ENCODE data around the gene FAM13A.

Gene FAM13A

GRCh38 chr4:89054627-89055026 is 2.4 kb downstream of the FAM13A start:
- CTCF ChIA-PET, result interaction anchor here (0.7 to 1.4 kb wide), 3 partner anchors 106 to 381 kb away, joined by 3 to 4 read pairs (median 3); no protein-coding TSS in a partner anchor
- no peaks in the 10 kb centered on the region for H3K9me3 ChIP-seq (ENCODE audit: control insufficient read depth, insufficient read depth, low read depth, low read length)
- TF ChIP-seq ZNF324 (tag by site-specific recombination; IDR thresholded peaks at IDR 0.05) (no peak), PRDM1 (tag by site-specific recombination; IDR thresholded peaks at IDR 0.05) (0 out of 2 replicates have a peak, but pooled peaks have one; percentile 15)
- H3K4me1 ChIP-seq (ENCODE audit: control insufficient read depth, insufficient read depth, low read length), result no peaks in the 10 kb centered on the region
- POLR2A ChIA-PET, result interaction anchor here (1.4 kb wide), 1 partner anchor 13 kb away, joined by 5 read pairs; no protein-coding TSS in a partner anchor
- H3K36me3 ChIP-seq (ENCODE audit: control insufficient read depth in 2 of 2, insufficient read depth in 1 of 2, low read length in 2 of 2), result no peaks in the 10 kb centered on the region
- no peak overlapping the region for H3K27ac ChIP-seq (ENCODE audit: extremely low read depth, low read depth, low read length)
- no peak overlapping the region for H3K4me3 ChIP-seq (ENCODE audit: low read depth, low read length)

- H3K4me1 ChIP-seq (ENCODE audit: control insufficient read depth, insufficient read depth, low read length), result no peaks in the 10 kb centered on the region
- ChIA-PET POLR2A (no interaction called here), CTCF (interaction anchor here (1.2 kb wide), 1 partner anchor 26 kb away, joined by 3 read pairs; no protein-coding TSS in a partner anchor)
- no peaks in the 10 kb centered on the region for H3K9me3 ChIP-seq (ENCODE audit: control insufficient read depth, insufficient read depth, low read depth, low read length)
- no peak for TF ChIP-seq ZNF157 (tag by site-specific recombination; IDR thresholded peaks at IDR 0.05)
- TF ChIP-seq KLF7 (tag by site-specific recombination; IDR thresholded peaks at IDR 0.05; ENCODE audit: borderline replicate concordance), result no peak
- no peak for TF ChIP-seq ZNF785 (tag by site-specific recombination; IDR thresholded peaks at IDR 0.05)
- no peak for TF ChIP-seq ZNF529 (tag by site-specific recombination; IDR thresholded peaks at IDR 0.05; ENCODE audit: insufficient replicate concordance)
- TF ChIP-seq MYNN (tag by site-specific recombination; IDR thresholded peaks at IDR 0.05; ENCODE audit: borderline replicate concordance), result no peak
- no peak for TF ChIP-seq ZBTB17 (tag by site-specific recombination; IDR thresholded peaks at IDR 0.05)
- TF ChIP-seq BCL11B (tag by site-specific recombination; IDR thresholded peaks at IDR 0.05; ENCODE audit: low read depth), result no peak
- TF ChIP-seq ZNF37A (tag by site-specific recombination; IDR thresholded peaks at IDR 0.05), result no peak
- TF ChIP-seq ZNF433 (tag by site-specific recombination; IDR thresholded peaks at IDR 0.05; ENCODE audit: low read depth), result no peak
- no peak for TF ChIP-seq OVOL3 (tag by site-specific recombination; IDR thresholded peaks at IDR 0.05)
- H3K27ac ChIP-seq (ENCODE audit: extremely low read depth, low read depth, low read length), result no peak overlapping the region
- no peaks in the 10 kb centered on the region for H3K36me3 ChIP-seq (ENCODE audit: control insufficient read depth in 2 of 2, insufficient read depth in 1 of 2, low read length in 2 of 2)
- H3K4me3 ChIP-seq (ENCODE audit: low read depth, low read length), result no peak overlapping the region
Observed at GRCh38 chr4:89049853-89050252, 7.1 kb downstream of the FAM13A start.

GRCh38 chr4:89048906-89049601 is 7.9 kb downstream of the FAM13A start:
- CTCF ChIA-PET, result interaction anchor here (0.7 kb wide), 1 partner anchor 16 kb away, joined by 3 read pairs; no protein-coding TSS in a partner anchor
- Histone ChIP-seq H3K27ac (ENCODE audit: extremely low read depth, low read depth, low read length) (no peak overlapping the region), H3K9me3 (ENCODE audit: control insufficient read depth, insufficient read depth, low read depth, low read length) (no peaks in the 10 kb centered on the region), H3K36me3 (ENCODE audit: control insufficient read depth in 2 of 2, insufficient read depth in 1 of 2, low read length in 2 of 2) (no peaks in the 10 kb centered on the region), H3K4me1 (ENCODE audit: control insufficient read depth, insufficient read depth, low read length) (no peaks in the 10 kb centered on the region), H3K4me3 (ENCODE audit: low read depth, low read length) (no peak overlapping the region)
- POLR2A ChIA-PET, result no interaction called here
- TF ChIP-seq, protein P1, sequence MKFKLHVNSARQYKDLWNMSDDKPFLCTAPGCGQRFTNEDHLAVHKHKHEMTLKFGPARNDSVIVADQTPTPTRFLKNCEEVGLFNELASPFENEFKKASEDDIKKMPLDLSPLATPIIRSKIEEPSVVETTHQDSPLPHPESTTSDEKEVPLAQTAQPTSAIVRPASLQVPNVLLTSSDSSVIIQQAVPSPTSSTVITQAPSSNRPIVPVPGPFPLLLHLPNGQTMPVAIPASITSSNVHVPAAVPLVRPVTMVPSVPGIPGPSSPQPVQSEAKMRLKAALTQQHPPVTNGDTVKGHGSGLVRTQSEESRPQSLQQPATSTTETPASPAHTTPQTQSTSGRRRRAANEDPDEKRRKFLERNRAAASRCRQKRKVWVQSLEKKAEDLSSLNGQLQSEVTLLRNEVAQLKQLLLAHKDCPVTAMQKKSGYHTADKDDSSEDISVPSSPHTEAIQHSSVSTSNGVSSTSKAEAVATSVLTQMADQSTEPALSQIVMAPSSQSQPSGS (tag by site-specific recombination; IDR thresholded peaks at IDR 0.05; ENCODE audit: low read depth), result no peak
- TF ChIP-seq ZBTB11 (tag by site-specific recombination; conservative IDR thresholded peaks at IDR 0.05; ENCODE audit: low read depth) (no peak), GLIS2 (tag by site-specific recombination; IDR thresholded peaks at IDR 0.05) (no peak), HOXA7 (CRISPR knock-in tag; IDR thresholded peaks at IDR 0.05; ENCODE audit: borderline replicate concordance) (no peak), ZNF350 (tag by site-specific recombination; IDR thresholded peaks at IDR 0.05) (no peak), ZNF146 (tag by site-specific recombination; IDR thresholded peaks at IDR 0.05) (no peak), KLF8 (tag by site-specific recombination; IDR thresholded peaks at IDR 0.05) (no peak), ZNF501 (tag by site-specific recombination; IDR thresholded peaks at IDR 0.05) (no peak), ZNF521 (tag by site-specific recombination; IDR thresholded peaks at IDR 0.05) (no peak), ZNF664 (tag by site-specific recombination; IDR thresholded peaks at IDR 0.05) (no peak), RBAK (tag by site-specific recombination; IDR thresholded peaks at IDR 0.05) (no peak)
- TF ChIP-seq, protein P2, sequence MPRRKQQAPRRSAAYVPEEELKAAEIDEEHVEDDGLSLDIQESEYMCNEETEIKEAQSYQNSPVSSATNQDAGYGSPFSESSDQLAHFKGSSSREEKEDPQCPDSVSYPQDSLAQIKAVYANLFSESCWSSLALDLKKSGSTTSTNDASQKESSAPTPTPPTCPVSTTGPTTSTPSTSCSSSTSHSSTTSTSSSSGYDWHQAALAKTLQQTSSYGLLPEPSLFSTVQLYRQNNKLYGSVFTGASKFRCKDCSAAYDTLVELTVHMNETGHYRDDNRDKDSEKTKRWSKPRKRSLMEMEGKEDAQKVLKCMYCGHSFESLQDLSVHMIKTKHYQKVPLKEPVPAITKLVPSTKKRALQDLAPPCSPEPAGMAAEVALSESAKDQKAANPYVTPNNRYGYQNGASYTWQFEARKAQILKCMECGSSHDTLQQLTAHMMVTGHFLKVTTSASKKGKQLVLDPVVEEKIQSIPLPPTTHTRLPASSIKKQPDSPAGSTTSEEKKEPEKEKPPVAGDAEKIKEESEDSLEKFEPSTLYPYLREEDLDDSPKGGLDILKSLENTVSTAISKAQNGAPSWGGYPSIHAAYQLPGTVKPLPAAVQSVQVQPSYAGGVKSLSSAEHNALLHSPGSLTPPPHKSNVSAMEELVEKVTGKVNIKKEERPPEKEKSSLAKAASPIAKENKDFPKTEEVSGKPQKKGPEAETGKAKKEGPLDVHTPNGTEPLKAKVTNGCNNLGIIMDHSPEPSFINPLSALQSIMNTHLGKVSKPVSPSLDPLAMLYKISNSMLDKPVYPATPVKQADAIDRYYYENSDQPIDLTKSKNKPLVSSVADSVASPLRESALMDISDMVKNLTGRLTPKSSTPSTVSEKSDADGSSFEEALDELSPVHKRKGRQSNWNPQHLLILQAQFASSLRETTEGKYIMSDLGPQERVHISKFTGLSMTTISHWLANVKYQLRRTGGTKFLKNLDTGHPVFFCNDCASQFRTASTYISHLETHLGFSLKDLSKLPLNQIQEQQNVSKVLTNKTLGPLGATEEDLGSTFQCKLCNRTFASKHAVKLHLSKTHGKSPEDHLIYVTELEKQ (tag by site-specific recombination; IDR thresholded peaks at IDR 0.05; ENCODE audit: borderline replicate concordance), result no peak
